ENCODE measurements around the gene MMP7. TPM values are rescaled to one million over a fixed set of nuclear protein-coding genes. Genes with fewer than 3 reads are reported as not detected.

MMP7 gene
- total RNA-seq, 1 experiment from 2014 or later = 0.61 TPM

DNA sequence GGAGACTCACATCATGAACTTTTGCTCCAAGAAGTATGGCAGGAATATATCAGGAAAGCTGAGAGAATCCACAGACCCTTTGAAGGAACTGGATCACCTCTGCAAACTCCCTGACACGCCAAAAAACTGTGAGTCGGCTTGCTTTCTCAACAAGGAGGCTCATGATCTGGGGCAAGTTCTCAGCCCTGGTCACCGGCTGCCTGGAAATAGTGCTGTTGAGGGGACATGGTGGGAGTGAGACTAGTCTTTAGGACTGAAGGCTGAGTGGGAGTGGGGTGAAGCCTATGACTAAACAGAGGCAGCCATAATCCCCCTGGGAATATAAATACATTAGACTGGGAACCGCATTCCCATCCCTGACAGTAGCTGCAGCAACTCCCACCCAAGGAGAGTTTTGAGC is 8.4 kb upstream of the MMP7 start:
- no peak overlapping the region for H2AFZ ChIP-seq (ENCODE audit: low read depth, low read length, poor library complexity, severe bottlenecking)
- no peak overlapping the region for H3K9ac ChIP-seq (ENCODE audit: low read length)
- RAD21 ChIA-PET (ENCODE audit: low non-redundant PET in 1 of 2, low total read pairs in 2 of 2, uncharacterized antibody in 2 of 2, unreplicated experiment in 2 of 2) = no interaction called here
- ATAC-seq = no peak
- no peaks in the 10 kb centered on the region for H3K9me2 ChIP-seq (ENCODE audit: insufficient read depth)
- POLR2A ChIA-PET = no interaction called here
- H3K79me2 ChIP-seq (ENCODE audit: insufficient read depth, low read length) = no peaks in the 10 kb centered on the region
- no peaks in the 10 kb centered on the region for H4K20me1 ChIP-seq (ENCODE audit: insufficient read depth)
- no peaks in the 10 kb centered on the region for H3K9me3 ChIP-seq (ENCODE audit: control insufficient read depth in 1 of 2, insufficient read depth in 1 of 2, low read depth in 1 of 2, low read length in 2 of 2)
- no peaks in the 10 kb centered on the region for H3K27me3 ChIP-seq (ENCODE audit: insufficient read depth, low read length)
- no peak overlapping the region for H3K4me3 ChIP-seq (replicated peaks in 1 of 2; ENCODE audit: low read depth in 1 of 2, low read length in 2 of 2)
- H3K4me2 ChIP-seq (ENCODE audit: low read length) = no peak overlapping the region
- peaks cover 0 to 8% of the 10 kb centered on the region in 2 experiments; a peak in 1 of 4 replicates for H3K4me1 ChIP-seq (ENCODE audit: control insufficient read depth in 1 of 2, insufficient read depth in 2 of 2, low read length in 2 of 2)
- no peak for TF ChIP-seq JUND (IDR thresholded peaks at IDR 0.05)
- TF ChIP-seq SRF (IDR thresholded peaks at IDR 0.05; ENCODE audit: low read depth) = no peak
- TF ChIP-seq TCF7L2 (IDR thresholded peaks at IDR 0.05; ENCODE audit: borderline replicate concordance, extremely low read depth, insufficient read depth, insufficient read length) = no peak
- no peak for TF ChIP-seq FOSL1 (IDR thresholded peaks at IDR 0.05; ENCODE audit: low read depth)
- TF ChIP-seq EZH2 (IDR thresholded peaks at IDR 0.05) = no peak
- TF ChIP-seq POLR2A (IDR thresholded peaks at IDR 0.05; ENCODE audit: borderline replicate concordance, extremely low read depth, insufficient read depth, insufficient read length) = no peak
- TF ChIP-seq, protein P1, sequence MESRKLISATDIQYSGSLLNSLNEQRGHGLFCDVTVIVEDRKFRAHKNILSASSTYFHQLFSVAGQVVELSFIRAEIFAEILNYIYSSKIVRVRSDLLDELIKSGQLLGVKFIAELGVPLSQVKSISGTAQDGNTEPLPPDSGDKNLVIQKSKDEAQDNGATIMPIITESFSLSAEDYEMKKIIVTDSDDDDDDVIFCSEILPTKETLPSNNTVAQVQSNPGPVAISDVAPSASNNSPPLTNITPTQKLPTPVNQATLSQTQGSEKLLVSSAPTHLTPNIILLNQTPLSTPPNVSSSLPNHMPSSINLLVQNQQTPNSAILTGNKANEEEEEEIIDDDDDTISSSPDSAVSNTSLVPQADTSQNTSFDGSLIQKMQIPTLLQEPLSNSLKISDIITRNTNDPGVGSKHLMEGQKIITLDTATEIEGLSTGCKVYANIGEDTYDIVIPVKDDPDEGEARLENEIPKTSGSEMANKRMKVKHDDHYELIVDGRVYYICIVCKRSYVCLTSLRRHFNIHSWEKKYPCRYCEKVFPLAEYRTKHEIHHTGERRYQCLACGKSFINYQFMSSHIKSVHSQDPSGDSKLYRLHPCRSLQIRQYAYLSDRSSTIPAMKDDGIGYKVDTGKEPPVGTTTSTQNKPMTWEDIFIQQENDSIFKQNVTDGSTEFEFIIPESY (IDR thresholded peaks at IDR 0.05; ENCODE audit: extremely low read depth, insufficient replicate concordance, low read length) = no peak
- no peak for TF ChIP-seq EGR1 (IDR thresholded peaks at IDR 0.05; ENCODE audit: low read depth)
- no peak for TF ChIP-seq SIN3A (IDR thresholded peaks at IDR 0.05; ENCODE audit: low read depth)
- no peak for TF ChIP-seq SP1 (IDR thresholded peaks at IDR 0.05; ENCODE audit: low read depth)
- TF ChIP-seq ELF1 (IDR thresholded peaks at IDR 0.05; ENCODE audit: borderline replicate concordance, low read depth) = no peak
- H3K36me3 ChIP-seq (ENCODE audit: control insufficient read depth in 1 of 2, insufficient read depth in 2 of 2, low read length in 2 of 2) = no peaks in the 10 kb centered on the region
- CTCF ChIA-PET = interaction anchor here (1.5 kb wide), 2 partner anchors 20 to 245 kb away, joined by 3 read pairs; no protein-coding TSS in a partner anchor
- no peak overlapping the region for H3K27ac ChIP-seq (ENCODE audit: low read depth, low read length)
- BruUV-seq (replicated peaks) = no TSS peak
- DNase-seq (ENCODE audit: low read depth, low spot score) = no peak
- intact Hi-C loops (cut with micrococcal nuclease) = no loop called here
